RCC 7860 (cell line): ENCODE data around the gene LHX1.

Experiments used
- DNase-seq: peaks from one replicate; pipeline ENCODE4 v3.0.0-alpha.2; 2015; ENCODE audit warnings: low spot score
- FAIRE-seq: peaks from 2 replicates; lab custom pipeline; 2012; peaks lifted over from hg19 to GRCh38; lab: Jason Lieb, UNC

The LHX1 gene

GRCh38 chr17:36937959-36938565 lies 787 bp downstream of the LHX1 start:
- FAIRE-seq, result no peak

GRCh38 chr17:36938566-36939051 lies 1.3 kb downstream of the LHX1 start:
- DNase-seq, result no peak

More at GRCh38 chr17:36937959-36938565, 787 bp downstream of the LHX1 start:
- DNase-seq, result peak; percentile 75

GRCh38 chr17:36939052-36939801 lies 2.0 kb downstream of the LHX1 start:
- FAIRE-seq (no peak), DNase-seq (no peak)

More at GRCh38 chr17:36938566-36939051, 1.3 kb downstream of the LHX1 start:
- no peak for FAIRE-seq

- FAIRE-seq (no peak), DNase-seq (no peak)
Measured at GRCh38 chr17:36939802-36940312, 2.6 kb downstream of the LHX1 start.

- DNase-seq (no peak), FAIRE-seq (no peak)
Measured at GRCh38 chr17:36940313-36941264, 3.3 kb downstream of the LHX1 start.

- FAIRE-seq (no peak), DNase-seq (no peak)
Measured at GRCh38 chr17:36941265-36942010, 4.2 kb downstream of the LHX1 start.

- FAIRE-seq, result no peak
- DNase-seq, result no peak
Measured at GRCh38 chr17:36942019-36942599, 4.8 kb downstream of the LHX1 start.

- no peak for FAIRE-seq
- DNase-seq, result no peak
Measured at GRCh38 chr17:36942631-36943125, 5.4 kb downstream of the LHX1 start.

GRCh38 chr17:36943250-36944191 lies 6.2 kb downstream of the LHX1 start:
- FAIRE-seq, result no peak

GRCh38 chr17:36944553-36944952 lies 7.3 kb downstream of the LHX1 start:
- FAIRE-seq (no peak), DNase-seq (no peak)

More at GRCh38 chr17:36943250-36944191, 6.2 kb downstream of the LHX1 start:
- no peak for DNase-seq

- DNase-seq, result no peak
- no peak for FAIRE-seq
Measured at GRCh38 chr17:36945140-36945539, 7.9 kb downstream of the LHX1 start.

- DNase-seq (no peak), FAIRE-seq (no peak)
Measured at GRCh38 chr17:36945959-36946725, 8.9 kb downstream of the LHX1 start.

GRCh38 chr17:36946726-36947091 lies 9.4 kb downstream of the LHX1 start:
- FAIRE-seq, result no peak
- DNase-seq, result no peak

GRCh38 chr17:36947922-36948716 lies 10.8 kb downstream of the LHX1 start:
- no peak for FAIRE-seq
- no peak for DNase-seq

GRCh38 chr17:36948717-36949460 lies 11.6 kb downstream of the LHX1 start, which contains the start of gene AATF:
TSS of gene AATF (plus strand) at chr17:36948954. CDS start at chr17:36949126, 172 bp downstream.
- DNase-seq (peak; percentile 90), FAIRE-seq (no peak)

GRCh38 chr17:36949461-36949927 lies 12.2 kb downstream of the LHX1 start:
- no peak for DNase-seq
- no peak for FAIRE-seq
